Measurements from ENCODE around the gene PPM1L.

PPM1L gene

GRCh38 chr3:161069511-161070251 lies 313.6 kb downstream of the PPM1L start:
- H3K27ac ChIP-seq: peak overlapping the region; percentile 76
- TF ChIP-seq, protein P1, sequence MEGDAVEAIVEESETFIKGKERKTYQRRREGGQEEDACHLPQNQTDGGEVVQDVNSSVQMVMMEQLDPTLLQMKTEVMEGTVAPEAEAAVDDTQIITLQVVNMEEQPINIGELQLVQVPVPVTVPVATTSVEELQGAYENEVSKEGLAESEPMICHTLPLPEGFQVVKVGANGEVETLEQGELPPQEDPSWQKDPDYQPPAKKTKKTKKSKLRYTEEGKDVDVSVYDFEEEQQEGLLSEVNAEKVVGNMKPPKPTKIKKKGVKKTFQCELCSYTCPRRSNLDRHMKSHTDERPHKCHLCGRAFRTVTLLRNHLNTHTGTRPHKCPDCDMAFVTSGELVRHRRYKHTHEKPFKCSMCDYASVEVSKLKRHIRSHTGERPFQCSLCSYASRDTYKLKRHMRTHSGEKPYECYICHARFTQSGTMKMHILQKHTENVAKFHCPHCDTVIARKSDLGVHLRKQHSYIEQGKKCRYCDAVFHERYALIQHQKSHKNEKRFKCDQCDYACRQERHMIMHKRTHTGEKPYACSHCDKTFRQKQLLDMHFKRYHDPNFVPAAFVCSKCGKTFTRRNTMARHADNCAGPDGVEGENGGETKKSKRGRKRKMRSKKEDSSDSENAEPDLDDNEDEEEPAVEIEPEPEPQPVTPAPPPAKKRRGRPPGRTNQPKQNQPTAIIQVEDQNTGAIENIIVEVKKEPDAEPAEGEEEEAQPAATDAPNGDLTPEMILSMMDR (conservative IDR thresholded peaks at IDR 0.05; ENCODE audit: low read depth): no peak
- CTCF ChIA-PET: no interaction called here
- DNase-seq (ENCODE audit: low spot score): peak; percentile 71
- POLR2A ChIA-PET (ENCODE audit: low non-redundant PET): no interaction called here

DNA sequence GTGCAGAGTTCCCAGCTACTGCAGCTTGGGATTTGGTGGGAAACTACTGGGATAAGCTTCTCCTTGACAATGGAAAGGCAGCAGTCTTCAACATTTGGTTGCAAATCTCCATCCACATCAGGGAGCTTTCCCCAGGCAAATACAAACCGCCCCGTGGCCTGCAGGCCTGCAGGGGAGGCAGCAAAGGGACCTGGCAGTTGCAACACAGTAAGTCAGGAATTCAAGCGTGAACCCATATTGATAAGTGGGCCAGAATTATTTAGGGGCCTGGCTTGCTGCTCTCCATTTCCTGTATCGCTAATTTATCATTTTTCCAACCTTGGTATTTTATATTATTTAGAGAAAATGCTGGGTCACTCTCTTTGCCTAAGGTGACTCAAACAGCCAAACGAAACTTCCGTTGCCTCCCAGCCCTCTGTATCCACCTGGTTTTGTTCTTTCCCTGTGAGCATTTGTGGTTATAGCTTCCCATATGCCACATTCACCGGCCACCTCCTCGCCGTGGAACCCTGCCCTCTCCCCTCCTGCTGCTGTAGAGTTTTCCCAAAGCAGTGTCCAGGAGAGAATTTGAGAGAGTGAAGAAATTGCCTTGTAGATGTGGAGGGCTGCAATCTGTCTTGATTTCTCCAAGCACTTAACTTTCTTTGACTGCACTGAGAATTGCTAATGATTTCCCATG lies 314.4 kb downstream of the PPM1L start:
- no peak for DNase-seq (ENCODE audit: low spot score)
- TF ChIP-seq, protein P1 (conservative IDR thresholded peaks at IDR 0.05; ENCODE audit: low read depth): no peak
- CTCF ChIA-PET: no interaction called here
- H3K27ac ChIP-seq: peak overlapping the region; percentile 76
- POLR2A ChIA-PET (ENCODE audit: low non-redundant PET): no interaction called here

DNA sequence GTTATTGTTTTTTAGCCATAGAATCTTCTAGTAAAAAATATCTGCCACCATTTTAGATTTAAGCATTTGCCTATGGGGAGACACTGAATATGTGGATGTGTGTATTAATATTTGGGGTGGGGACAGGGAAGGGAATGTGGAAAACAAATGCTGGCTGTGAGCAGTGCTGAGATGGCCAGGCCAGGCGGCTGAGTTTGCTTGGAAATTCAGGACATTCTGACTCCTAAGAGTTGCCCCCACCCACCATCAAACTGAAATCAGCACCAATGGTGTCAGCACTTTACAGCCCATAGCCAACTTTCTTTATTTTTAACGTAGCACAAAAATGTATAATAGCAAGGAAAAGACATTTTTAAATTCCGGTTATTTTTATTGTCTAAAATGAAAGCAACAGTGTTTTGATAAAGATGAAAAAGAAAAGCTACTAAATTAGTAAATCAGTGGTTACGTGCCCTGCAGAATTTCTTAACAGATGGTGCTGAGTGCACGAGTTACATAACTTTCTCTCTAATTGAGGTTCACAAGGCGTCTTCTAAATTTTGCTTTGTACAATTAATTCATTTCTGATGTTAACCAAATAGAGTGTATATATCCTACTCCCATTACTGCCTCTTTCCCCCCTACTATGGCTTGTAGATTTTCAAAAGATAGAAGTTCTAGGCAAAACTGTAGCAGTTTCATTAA lies 315.1 kb downstream of the PPM1L start:
- CTCF ChIA-PET: interaction anchor here (0.5 to 0.8 kb wide), 2 partner anchors 13 to 1313 kb away, joined by 3 to 5 read pairs; no protein-coding TSS in a partner anchor
- DNase-seq (ENCODE audit: low spot score): no peak
- no peak overlapping the region for H3K27ac ChIP-seq
- TF ChIP-seq, protein P1 (conservative IDR thresholded peaks at IDR 0.05; ENCODE audit: low read depth): no peak
- POLR2A ChIA-PET (ENCODE audit: low non-redundant PET): no interaction called here

DNA sequence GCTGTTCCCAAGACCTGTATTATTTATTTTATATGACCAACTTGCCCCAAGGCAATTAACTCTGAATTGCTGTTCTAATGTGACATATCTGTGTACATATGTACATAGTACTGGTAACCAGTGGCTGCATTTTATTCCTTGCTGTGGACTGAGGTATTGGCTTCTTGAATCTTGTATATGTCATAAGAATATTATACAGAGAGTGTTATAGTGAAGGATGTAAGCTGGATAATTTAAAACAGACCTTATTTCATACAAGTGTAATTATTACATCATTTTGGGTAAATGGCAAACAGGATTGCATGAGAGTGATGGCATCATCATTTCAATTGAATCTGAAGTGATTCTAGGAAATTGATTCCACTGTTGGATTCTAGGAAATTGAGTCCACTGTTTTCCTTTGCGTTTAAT lies 316.2 kb downstream of the PPM1L start:
- TF ChIP-seq, protein P1 (conservative IDR thresholded peaks at IDR 0.05; ENCODE audit: low read depth): no peak
- DNase-seq (ENCODE audit: low spot score): no peak
- CTCF ChIA-PET: interaction anchor here (0.8 kb wide), 1 partner anchor 1314 kb away, joined by 3 read pairs; no protein-coding TSS in a partner anchor
- H3K27ac ChIP-seq: no peak overlapping the region
- POLR2A ChIA-PET (ENCODE audit: low non-redundant PET): no interaction called here

- ChIA-PET CTCF (no interaction called here), POLR2A (ENCODE audit: low non-redundant PET) (no interaction called here)
- DNase-seq (ENCODE audit: low spot score): no peak
- H3K27ac ChIP-seq: no peak overlapping the region
- TF ChIP-seq, protein P1 (conservative IDR thresholded peaks at IDR 0.05; ENCODE audit: low read depth): no peak
Measured at GRCh38 chr3:161072751-161073150, 316.7 kb downstream of the PPM1L start.

- TF ChIP-seq, protein P1 (conservative IDR thresholded peaks at IDR 0.05; ENCODE audit: low read depth): no peak
- DNase-seq (ENCODE audit: low spot score): no peak
- ChIA-PET CTCF (no interaction called here), POLR2A (ENCODE audit: low non-redundant PET) (no interaction called here)
- H3K27ac ChIP-seq: no peak overlapping the region
Measured at GRCh38 chr3:161073181-161073580, 317.1 kb downstream of the PPM1L start.

All from RWPE1 (cell line).